Tibial artery (tissue), 4 donors: ENCODE measurements around the gene NRP2.

Experiments
- DNase-seq, 2 donors: peaks; one replicate each; pipeline ENCODE4 v3.0.0-alpha.2; 2019
- H3K27ac ChIP-seq, 2 donors: fragments of 200-600 bp; sonication (generic) in 1 of 2; 1 replicate in 1 of 2; 2 replicates in 1 of 2; pipeline ENCODE4 v1.5.1; 2018 to 2019; ENCODE audit warnings: mild to moderate bottlenecking in 1 of 2
- H3K27me3 ChIP-seq, 2 donors: fragments of 200-600 bp; sonication (generic) in 1 of 2; one replicate each; pipeline versions ENCODE4 v1.5.1 to v1.6.0; 2016 to 2019
- H3K36me3 ChIP-seq, 3 donors: fragments of 200-600 bp; sonication (generic) in 2 of 3; one replicate each; pipeline ENCODE4 v1.5.1; 2016 to 2019; ENCODE audit warnings: mild to moderate bottlenecking in 2 of 3
- H3K4me1 ChIP-seq, 4 donors: fragments of 200-600 bp; sonication (generic) in 2 of 4; 1 replicate in 3 of 4; 2 replicates in 1 of 4; pipeline ENCODE4 v1.5.1; 2016 to 2019
- H3K4me3 ChIP-seq, 2 donors: fragments of 200-600 bp; sonication (generic) in 1 of 2; 1 replicate in 1 of 2; 2 replicates in 1 of 2; pipeline ENCODE4 v1.5.1; 2018 to 2019; ENCODE audit warnings: mild to moderate bottlenecking in 2 of 2
- H3K9me3 ChIP-seq, 3 donors: fragments of 200-600 bp; sonication (generic) in 1 of 3; one replicate each; pipeline ENCODE4 v1.5.1; 2016 to 2019
- intact Hi-C: fragments of 100-400 bp; cut with DNase I; formaldehyde crosslinking; loops from one replicate; pipeline ENCODE4 v1.15.0; 2023; ENCODE audit warnings: low total_unique reads
- TF ChIP-seq, protein P1 (sequence below), 2 experiments: fragments of 200-600 bp in 1 of 2; fragments of 450-650 bp in 1 of 2; IDR thresholded peaks; one replicate each; pipeline ENCODE4 v1.5.1; 2017 to 2019; ENCODE audit warnings: antibody characterized with exemption in 2 of 2, mild to moderate bottlenecking in 1 of 2, moderate library complexity in 1 of 2

The NRP2 gene

DNA sequence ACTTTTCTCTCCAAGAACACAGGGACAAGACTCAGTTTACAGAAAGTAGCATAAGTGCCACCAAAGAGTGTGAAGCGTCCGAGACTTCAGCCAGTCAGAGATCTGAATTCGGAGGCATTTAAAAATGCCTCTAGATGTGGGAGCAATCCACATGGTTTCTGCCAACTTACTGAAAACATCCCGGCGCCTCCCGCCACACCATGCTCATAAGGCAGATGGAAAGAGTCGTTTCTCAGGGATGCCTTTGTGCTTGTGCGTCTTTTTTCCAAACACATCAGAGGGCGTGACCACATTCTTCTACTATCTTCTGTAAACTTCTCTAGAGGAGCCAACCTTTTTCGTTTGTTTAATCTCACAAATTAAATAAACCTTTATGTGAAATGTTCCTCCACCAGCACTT lies 88.7 kb downstream of the NRP2 start:
- Histone ChIP-seq H3K4me1 (no peaks in the 10 kb centered on the region), H3K36me3 (peaks cover 0 to 9% (median 7%) of the 10 kb centered on the region in 3 donors), H3K4me3 (no peak overlapping the region), H3K9me3 (no peaks in the 10 kb centered on the region), H3K27me3 (peaks cover 0 to 2% of the 10 kb centered on the region in 2 donors), H3K27ac (no peak overlapping the region)
- DNase-seq = no peak
- TF ChIP-seq, protein P1, sequence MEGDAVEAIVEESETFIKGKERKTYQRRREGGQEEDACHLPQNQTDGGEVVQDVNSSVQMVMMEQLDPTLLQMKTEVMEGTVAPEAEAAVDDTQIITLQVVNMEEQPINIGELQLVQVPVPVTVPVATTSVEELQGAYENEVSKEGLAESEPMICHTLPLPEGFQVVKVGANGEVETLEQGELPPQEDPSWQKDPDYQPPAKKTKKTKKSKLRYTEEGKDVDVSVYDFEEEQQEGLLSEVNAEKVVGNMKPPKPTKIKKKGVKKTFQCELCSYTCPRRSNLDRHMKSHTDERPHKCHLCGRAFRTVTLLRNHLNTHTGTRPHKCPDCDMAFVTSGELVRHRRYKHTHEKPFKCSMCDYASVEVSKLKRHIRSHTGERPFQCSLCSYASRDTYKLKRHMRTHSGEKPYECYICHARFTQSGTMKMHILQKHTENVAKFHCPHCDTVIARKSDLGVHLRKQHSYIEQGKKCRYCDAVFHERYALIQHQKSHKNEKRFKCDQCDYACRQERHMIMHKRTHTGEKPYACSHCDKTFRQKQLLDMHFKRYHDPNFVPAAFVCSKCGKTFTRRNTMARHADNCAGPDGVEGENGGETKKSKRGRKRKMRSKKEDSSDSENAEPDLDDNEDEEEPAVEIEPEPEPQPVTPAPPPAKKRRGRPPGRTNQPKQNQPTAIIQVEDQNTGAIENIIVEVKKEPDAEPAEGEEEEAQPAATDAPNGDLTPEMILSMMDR (IDR thresholded peaks at IDR 0.05) = no peak
- intact Hi-C loops = no loop called here

DNA sequence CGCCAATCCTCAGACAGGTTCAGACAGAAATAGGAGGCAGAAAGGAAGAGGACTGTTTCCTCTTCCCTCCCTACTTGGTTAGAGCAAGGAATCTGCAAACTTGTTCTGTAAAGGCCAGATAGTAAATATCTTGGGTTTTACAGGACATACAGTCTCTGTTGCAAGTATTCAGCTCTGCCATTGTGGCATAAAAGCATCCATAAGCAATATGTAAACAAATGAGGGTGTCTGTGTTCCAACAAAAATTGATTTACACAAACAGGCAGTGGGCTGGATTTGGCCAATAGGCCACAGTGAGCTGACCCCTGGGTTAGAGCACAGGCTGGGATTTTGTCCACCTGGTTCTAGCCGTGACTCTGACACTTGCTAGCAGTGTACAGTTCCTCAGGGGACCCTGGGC lies 89.4 kb downstream of the NRP2 start:
- H3K27ac ChIP-seq = no peak overlapping the region
- no peaks in the 10 kb centered on the region for H3K4me1 ChIP-seq
- H3K4me3 ChIP-seq = no peak overlapping the region
- H3K36me3 ChIP-seq = peaks cover 0 to 9% (median 7%) of the 10 kb centered on the region in 3 donors
- TF ChIP-seq, protein P1 (IDR thresholded peaks at IDR 0.05) = no peak
- DNase-seq = no peak
- no peaks in the 10 kb centered on the region for H3K9me3 ChIP-seq
- intact Hi-C loops = no loop called here
- H3K27me3 ChIP-seq = peaks cover 0 to under 1% of the 10 kb centered on the region in 2 donors

DNA sequence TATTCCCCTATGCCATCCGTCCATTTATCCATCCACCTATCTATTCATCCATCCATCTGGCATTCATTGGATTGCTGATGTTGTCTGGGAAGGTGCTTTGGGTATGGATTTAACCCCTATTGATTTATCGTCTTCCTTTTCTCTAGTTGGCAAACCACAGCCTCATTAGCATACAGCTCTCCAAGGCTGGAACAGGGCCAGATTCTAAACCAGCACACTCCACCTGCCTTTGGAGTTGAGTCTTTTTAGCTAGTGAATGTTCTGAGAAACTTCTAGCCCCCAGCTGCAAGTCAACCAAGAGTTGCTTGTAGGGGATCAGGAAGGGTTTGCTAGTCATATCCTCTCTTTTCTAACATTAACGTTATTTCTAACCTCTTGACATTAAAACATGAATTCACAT lies 90.7 kb downstream of the NRP2 start:
- no peak overlapping the region for H3K4me3 ChIP-seq
- no peaks in the 10 kb centered on the region for H3K9me3 ChIP-seq
- DNase-seq = no peak
- H3K36me3 ChIP-seq = peaks cover 0 to 9% (median 7%) of the 10 kb centered on the region in 3 donors
- H3K27me3 ChIP-seq = peaks cover 0 to 7% of the 10 kb centered on the region in 2 donors
- no peak overlapping the region for H3K27ac ChIP-seq
- intact Hi-C loops = no loop called here
- TF ChIP-seq, protein P1 (IDR thresholded peaks at IDR 0.05) = no peak
- no peaks in the 10 kb centered on the region for H3K4me1 ChIP-seq

DNA sequence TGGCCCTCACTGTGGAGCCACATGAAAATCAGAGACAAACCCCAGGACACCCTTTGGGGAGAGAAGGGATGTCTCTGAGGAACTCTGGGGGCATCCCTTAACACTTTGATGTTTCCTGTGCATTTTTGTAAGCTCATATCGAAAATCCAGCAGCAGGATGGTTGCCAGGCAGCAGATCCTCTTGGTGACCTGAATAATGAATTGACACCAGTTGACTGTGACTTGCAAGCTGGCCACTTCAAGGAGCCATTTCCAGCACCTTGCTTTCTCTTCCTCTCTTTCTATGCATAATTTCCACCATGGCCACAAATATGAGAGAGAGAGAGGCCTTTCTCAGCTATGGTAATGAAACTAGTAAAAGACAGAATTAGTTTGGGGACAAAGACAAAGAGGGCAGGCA lies 91.7 kb downstream of the NRP2 start:
- Histone ChIP-seq H3K27me3 (peaks cover 0 to 7% of the 10 kb centered on the region in 2 donors), H3K27ac (no peak overlapping the region), H3K36me3 (no peaks in the 10 kb centered on the region), H3K4me1 (no peaks in the 10 kb centered on the region), H3K9me3 (no peaks in the 10 kb centered on the region), H3K4me3 (no peak overlapping the region)
- intact Hi-C loops = no loop called here
- TF ChIP-seq, protein P1 (IDR thresholded peaks at IDR 0.05) = no peak
- no peak for DNase-seq

DNA sequence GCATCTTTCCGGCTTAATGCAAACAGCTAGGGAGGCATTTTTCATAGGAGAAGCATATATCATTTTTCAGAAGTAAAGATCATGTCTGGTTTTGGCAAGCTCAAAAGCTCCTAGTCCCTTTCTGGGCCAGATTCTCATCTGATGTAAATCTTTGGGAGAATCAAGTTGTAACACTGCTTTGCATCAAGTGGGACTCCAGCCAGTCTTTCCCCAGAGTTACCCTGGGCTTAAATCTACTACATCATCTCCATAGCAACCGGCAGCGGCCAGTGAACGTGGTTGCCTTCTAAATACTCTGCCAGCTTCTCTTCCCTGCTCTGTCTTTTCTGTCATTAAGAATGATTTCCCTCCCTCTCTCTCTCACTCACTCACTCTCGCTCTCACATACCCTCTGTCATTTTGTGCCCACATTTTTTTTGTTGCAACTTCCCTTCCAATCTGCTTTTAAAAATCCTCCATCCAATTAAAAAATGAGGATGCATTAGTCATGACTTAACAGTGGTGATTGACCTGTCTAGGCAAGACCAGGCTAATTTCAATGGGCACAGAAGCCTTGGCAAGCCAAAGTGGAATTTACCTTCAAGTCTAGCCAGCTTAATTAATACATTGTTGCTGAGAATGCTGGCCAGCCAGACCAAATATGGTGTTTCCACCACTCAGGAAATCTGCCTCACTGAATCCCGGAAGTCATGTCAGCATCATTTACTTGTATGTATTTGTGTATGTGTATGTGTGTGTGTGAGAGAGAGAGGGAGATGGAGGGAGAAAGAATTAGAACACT lies 93.0 kb downstream of the NRP2 start:
- TF ChIP-seq, protein P1 (IDR thresholded peaks at IDR 0.05) = no peak
- Histone ChIP-seq H3K27ac (no peak overlapping the region), H3K9me3 (no peaks in the 10 kb centered on the region), H3K4me3 (no peak overlapping the region), H3K36me3 (no peaks in the 10 kb centered on the region), H3K4me1 (no peaks in the 10 kb centered on the region), H3K27me3 (peaks cover 0 to 7% of the 10 kb centered on the region in 2 donors)
- intact Hi-C loops = no loop called here
- DNase-seq = no peak
